ENCODE results near the gene COL17A1.

The COL17A1 gene

GRCh38 chr10:104085801-104086400 is at the start of gene COL17A1:
COL17A1 (minus strand) TSS chr10:104085880; CDS start chr10:104080673, 5,207 bp downstream.
- no peak for DNase-seq

DNA sequence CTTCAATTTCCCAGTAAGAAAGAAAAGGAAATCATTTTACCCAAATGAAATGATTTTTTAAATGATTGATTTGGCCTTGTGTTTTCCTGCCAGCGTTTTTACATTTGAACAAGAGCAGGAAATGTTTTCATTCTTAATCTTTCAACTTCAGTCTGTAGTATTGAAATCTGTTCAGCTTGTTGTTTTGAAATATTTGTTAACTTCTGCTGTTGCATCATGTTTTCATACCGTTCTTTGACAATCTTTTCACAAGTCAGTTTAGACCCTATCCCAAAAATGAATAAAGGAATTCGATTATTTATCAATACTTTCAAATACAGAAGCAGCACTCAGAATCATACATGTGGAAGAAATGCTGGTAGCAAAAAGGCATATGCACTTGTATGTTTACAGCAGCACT is 44.4 kb upstream of the COL17A1 start:
- DNase-seq, result no peak

GRCh38 chr10:104128214-104128613 is 42.5 kb upstream of the COL17A1 start:
- DNase-seq, result no peak

DNA sequence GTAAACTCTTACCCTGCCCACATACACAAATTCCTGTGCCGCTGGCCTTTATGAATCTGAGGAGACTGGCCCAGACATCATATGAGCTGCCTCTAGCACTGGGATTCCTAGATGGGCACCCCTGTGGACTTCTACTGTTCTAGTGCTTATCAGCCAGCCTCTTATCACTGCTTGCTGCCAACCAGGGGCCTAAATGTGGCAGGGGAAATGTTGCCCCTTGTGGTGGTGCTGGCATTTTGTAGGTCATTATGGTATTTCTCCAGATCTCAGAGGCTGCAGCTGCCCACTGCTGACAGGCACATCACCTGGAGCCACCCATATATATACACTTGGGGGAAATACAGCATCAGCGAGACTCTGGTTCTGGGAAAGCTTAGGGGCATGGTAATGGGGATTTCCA is 41.7 kb upstream of the COL17A1 start:
- DNase-seq, result peak; percentile 43

GRCh38 chr10:104123397-104123796 is 37.7 kb upstream of the COL17A1 start:
- no peak for DNase-seq

- DNase-seq, result no peak
These were observed 36.8 kb upstream of the COL17A1 start for GRCh38 chr10:104122225-104123107.

DNA sequence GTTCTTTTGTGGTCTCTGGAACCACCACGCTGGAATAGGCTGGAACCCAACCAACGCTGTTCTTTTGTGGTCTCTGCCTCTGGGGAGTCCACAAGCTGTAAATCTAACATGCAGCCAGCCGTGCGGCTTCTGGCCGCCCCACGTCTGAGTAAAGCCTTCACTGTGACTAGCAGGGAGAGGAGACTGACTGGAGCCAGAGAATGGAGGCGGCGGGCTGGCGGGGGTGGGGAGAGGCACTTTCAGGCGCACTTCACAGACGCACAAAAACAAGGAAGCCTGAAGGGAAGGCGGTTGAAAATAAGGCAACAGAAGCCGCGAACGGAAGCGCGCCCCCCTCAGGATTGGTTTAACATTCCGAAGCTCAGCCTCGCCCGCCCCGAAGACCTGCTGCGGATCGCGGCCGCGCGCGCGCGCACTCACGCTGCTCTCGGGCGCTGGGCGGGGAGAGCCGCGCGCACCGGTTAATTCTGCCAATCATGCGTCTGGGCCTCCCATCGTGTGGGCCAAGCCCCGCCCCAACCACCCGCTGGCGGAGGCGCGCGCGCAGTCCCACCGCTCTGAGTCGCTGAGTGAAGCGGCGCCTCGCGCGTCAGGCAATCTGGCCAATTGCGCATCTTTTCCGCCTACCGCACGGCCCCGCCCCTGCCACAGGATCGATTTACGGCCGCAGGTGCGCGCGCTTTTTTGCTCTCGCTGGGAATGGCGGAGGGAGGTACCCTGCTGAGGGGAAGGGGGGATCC is 36.0 kb upstream of the COL17A1 start, which contains the start of gene SFR1:
SFR1 (plus strand) TSS at position 687 of the 740 bp plus-strand sequence; CDS start at position 700, 13 bp downstream.
- DNase-seq, result peak; percentile 53

DNA sequence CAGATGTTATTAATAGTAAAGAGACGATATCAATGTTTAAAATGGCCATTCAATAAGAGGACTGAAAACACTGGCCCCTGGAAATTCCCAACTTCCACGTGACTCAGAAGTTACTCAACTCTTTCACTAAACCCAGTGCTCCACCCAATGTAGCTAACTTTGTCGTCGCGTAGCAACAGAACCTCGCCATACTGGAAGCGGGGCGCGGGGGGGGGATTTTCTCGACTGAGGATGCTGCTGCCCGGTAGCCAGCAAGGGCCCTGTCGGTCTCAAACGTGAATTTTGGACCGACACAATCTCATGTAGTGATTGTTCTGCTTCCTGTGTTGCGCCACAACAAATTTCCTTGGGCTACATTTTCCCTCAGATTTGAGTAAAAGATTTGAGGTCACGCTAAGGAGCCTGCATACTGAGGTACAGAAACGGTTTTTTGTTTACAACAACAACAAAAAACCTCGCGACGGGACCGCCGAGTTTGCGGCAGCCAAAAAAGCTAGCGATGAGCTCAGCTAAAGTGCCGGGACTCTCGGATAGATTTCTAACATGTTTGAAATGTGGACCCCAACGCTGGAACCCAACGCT is 35.3 kb upstream of the COL17A1 start:
- no peak for DNase-seq

DNA sequence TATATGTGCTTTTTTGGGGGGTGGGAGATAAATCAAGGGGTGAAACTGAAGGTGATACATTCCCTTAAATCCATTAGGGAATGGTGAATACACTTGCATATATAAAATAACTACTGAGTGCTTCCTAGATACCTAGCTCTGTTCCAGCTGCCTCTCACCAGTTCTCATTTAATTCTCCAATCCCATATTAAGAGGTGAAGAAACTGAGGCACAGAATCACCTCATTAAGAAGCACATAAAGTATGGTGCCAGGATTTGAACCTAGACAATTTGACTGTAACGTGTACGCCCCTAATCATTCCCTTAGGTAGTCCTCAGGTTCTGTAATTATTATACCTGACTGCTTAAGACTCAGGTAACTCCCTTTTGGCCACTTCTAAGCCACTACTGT is 34.8 kb upstream of the COL17A1 start:
- no peak for DNase-seq

- no peak for DNase-seq
These were observed 34.3 kb upstream of the COL17A1 start for GRCh38 chr10:104119996-104120395.

DNA sequence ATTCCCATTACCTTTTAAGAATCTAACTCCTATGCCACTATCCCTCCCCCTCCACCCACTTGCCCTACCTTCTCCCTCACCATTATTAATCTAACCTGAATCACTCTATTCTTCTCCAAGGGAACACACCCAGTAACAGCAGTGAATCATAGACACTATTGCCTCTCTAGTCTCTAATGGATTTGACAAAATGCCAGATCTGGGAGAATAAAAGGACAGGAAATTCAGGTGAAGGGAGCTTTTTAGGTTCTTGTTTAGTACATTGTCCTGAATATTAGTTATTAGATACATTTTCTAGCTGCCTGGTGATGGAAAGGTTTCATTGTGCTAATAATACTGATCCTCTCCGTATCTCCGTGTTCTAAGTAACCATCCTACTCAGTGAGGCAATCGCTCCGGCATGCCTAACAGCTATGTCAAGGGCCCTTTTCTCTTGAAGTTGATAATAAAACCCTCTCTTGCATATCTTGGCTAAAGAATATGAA is 32.2 kb upstream of the COL17A1 start:
- no peak for DNase-seq

GRCh38 chr10:104113376-104113956 is 27.8 kb upstream of the COL17A1 start:
- DNase-seq, result no peak

DNA sequence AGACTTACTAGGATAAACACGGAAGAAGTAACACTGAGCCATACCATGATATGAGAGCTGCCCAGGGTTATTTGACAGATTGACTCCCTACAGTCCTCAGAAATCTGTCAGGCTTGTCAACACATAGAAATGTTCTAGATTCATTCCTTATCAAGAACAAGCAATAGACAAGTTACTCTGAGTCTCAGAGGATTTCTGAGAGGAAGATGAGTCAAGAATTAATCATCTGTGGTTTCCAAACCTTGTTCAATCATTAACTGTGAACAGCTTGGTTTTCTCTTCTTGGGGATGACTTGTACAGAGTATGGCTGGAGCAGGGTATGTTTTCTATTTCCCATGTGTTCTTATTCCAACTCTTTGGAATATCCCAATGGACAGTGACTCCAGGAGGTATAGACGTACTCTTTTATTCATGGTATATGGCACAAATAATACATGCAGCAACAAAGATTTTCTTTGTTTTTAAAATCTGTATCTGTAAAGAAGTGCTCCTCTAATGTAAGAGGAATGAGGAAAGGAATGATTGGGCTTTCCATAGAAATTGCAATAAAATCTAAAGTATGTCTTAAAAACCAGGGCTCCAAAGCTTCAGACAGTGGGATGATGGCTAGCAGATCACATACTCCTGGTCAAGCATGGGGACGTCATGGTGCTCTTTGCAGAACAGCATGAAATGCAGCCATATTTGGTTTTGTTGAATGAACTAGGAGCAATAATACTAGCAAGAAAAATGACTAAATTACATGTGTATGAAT is 24.4 kb upstream of the COL17A1 start:
- DNase-seq, result no peak

GRCh38 chr10:104104926-104105325 is 19.2 kb upstream of the COL17A1 start:
- no peak for DNase-seq

GRCh38 chr10:104104418-104104817 is 18.7 kb upstream of the COL17A1 start:
- no peak for DNase-seq

DNA sequence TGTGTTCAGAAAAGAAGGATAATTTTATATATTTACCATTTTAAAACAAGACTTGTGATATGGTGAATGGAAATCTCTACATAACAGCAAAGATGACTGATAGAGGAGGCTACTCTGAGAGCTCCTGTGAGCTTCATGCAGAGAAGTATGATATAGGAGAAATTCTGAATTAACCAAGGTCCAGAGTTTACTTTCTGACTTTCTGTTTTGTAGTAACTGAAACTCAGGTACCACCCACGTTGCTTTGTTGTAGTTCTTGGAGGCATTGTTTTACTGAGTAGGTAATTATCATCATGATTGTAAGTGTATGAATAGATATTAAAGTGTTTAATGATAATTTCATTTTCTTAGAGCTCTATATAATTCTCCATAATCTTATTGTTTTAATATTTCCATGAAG is 18.3 kb upstream of the COL17A1 start:
- DNase-seq, result no peak

- DNase-seq, result no peak
These were observed 16.2 kb upstream of the COL17A1 start for GRCh38 chr10:104101902-104102301.

GRCh38 chr10:104100795-104101194 is 15.1 kb upstream of the COL17A1 start:
- DNase-seq, result no peak

GRCh38 chr10:104099941-104100340 is 14.3 kb upstream of the COL17A1 start:
- no peak for DNase-seq

- DNase-seq, result no peak
These were observed 13.6 kb upstream of the COL17A1 start for GRCh38 chr10:104099269-104099668.

DNA sequence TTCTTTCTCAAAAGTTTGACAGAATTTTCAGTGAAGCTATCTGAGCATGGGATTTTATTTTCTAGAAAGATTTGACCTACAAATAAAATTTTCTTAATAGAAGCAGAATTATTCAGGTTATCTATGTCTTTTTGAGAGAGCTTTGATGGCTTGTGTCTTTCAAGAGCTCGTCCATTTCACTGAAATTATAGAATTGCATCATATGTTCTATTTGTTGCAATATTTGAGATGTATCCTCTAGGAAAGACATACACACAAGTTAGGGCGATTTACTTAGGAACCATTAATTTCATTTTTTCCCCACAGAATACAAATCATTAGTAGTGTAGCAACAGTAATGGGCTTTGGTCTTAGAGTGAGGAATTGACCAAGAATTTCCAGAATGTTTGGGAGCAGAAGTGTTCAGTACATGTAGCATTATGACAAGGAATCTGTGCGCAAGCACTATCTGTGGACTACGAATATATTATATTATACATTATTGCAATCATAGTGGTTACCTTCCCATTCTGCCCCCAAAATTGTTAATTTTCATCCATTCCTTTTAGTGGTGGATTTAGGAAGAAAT is 12.8 kb upstream of the COL17A1 start:
- no peak for DNase-seq

DNA sequence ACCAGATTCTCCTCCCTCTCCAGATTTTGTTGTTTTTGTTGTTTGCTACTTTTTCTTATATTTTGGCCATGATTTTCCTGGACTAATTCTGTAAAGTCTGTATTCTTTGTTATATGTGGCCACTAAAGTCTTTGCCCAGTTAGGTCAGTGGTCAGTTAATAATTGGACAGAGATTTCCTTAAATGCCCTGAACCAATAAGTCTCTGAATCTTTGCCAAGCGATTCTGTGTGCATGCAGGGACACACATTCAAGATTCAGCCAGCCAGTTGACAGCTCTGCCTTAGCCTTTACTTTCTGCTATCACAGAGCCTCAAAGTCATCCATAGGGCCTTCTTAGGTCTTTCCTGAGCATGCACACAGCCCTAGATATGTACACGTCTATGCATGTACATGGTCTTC is 11.0 kb upstream of the COL17A1 start:
- no peak for DNase-seq

All from 8988T (cell line).